Measurements from ENCODE around the gene SIGLEC6. TPM values are rescaled to one million over a fixed set of nuclear protein-coding genes. Genes with fewer than 3 reads are reported as not detected.

Gene SIGLEC6
- total RNA-seq, 1 donor from 2014 or later = not detected

DNA sequence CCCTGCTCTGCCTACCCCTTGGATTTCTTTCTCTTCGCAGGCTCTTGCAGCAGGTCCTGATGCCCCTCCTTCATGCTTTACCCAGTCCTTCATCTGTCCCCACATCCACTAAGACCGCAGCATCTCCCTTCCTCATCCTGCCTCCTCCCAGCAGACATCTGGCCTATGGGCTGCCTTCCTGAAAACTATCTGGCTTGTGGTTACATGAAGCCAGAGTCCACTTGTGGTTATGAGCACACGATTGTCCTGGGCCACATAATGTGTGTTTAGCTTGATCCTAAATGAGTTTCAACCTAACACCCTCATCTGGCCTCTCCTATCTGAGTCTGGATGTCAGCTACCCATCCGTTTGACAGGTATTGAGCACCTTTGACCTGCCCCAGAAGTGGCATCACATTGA lies 34.1 kb upstream of the SIGLEC6 start:
- Mint-ChIP-seq H3K36me3 (ENCODE audit: low read depth) (no peaks in the 10 kb centered on the region), H3K27me3 (ENCODE audit: low read depth) (peaks cover 35% of the 10 kb centered on the region), H3K4me3 (ENCODE audit: unreplicated experiment) (no peak overlapping the region), H3K9me3 (ENCODE audit: low read depth) (no peaks in the 10 kb centered on the region), H3K27ac (ENCODE audit: unreplicated experiment) (no peak overlapping the region), H3K4me1 (ENCODE audit: low read depth) (peaks cover 2% of the 10 kb centered on the region)
- no peak for TF ChIP-seq CTCF (IDR thresholded peaks at IDR 0.05)
- DNase-seq (ENCODE audit: low spot score) = no peak

DNA sequence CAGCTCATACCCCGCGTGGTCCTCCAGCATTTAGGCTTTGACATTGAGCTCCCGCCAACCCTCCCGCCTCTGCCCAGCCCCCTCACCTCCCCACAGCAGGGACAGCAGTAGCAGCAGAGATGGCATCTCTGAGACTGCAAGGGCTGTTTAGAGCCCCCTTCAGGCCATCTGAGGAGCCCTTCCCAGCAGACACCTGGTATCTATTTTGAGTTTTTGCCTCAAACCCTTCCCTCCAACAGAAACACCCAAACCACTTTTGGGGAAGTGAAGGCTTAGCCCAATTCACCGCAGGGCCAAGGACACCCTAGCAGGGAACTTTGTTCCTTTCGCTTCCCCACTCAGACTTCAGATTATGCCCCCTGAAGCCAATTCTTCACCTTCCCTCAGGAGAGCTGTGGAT lies 33.3 kb upstream of the SIGLEC6 start:
- Mint-ChIP-seq H3K9me3 (ENCODE audit: low read depth) (no peaks in the 10 kb centered on the region), H3K27me3 (ENCODE audit: low read depth) (peaks cover 35% of the 10 kb centered on the region), H3K4me1 (ENCODE audit: low read depth) (no peaks in the 10 kb centered on the region), H3K27ac (ENCODE audit: unreplicated experiment) (no peak overlapping the region), H3K36me3 (ENCODE audit: low read depth) (no peaks in the 10 kb centered on the region), H3K4me3 (ENCODE audit: unreplicated experiment) (no peak overlapping the region)
- DNase-seq (ENCODE audit: low spot score) = no peak
- TF ChIP-seq CTCF (IDR thresholded peaks at IDR 0.05) = no peak

DNA sequence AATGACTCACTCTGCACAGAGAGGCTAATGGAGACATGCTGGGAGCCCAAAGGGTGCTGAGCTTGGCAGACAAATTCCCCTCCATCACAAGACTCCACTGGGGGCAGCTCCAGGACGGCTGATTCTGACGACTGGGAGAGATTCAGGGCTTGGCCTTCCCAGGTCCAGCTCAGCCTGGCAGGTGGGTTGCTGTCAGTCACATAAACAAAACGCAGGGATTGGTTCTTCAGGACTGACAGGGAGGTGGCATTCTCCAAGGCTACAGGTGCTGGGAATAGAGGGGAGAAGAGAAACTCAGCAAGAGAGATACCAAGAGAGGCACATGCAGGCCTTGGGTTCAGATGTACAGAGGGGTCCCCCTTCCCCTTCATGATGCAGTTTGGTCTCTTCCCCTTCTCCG lies 28.9 kb upstream of the SIGLEC6 start:
- TF ChIP-seq CTCF (IDR thresholded peaks at IDR 0.05) = no peak
- no peaks in the 10 kb centered on the region for H3K9me3 Mint-ChIP-seq (ENCODE audit: low read depth)
- H3K27me3 Mint-ChIP-seq (ENCODE audit: low read depth) = peaks cover 10% of the 10 kb centered on the region
- no peaks in the 10 kb centered on the region for H3K4me1 Mint-ChIP-seq (ENCODE audit: low read depth)
- no peaks in the 10 kb centered on the region for H3K36me3 Mint-ChIP-seq (ENCODE audit: low read depth)
- H3K4me3 Mint-ChIP-seq (ENCODE audit: unreplicated experiment) = no peak overlapping the region
- no peak for DNase-seq (ENCODE audit: low spot score)
- H3K27ac Mint-ChIP-seq (ENCODE audit: unreplicated experiment) = no peak overlapping the region

DNA sequence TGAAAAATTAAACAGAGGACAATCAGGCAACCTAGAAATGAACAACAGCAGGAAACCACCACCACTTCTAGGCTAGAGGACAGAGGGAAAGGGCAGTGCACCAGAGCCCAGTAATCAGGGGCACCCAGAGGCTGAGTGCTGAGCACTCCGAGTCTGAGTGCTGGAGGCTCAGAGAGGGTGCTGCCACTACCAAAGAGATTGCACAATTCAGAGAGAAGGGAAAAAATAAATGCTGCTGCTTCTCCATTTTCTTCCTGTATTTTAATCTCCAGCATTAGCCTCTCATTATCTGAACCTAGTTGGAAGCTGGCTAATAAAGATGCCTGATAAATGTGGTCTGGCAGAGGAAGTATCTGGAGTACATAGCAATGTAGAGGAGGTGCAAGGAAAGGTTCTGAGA lies 27.8 kb upstream of the SIGLEC6 start:
- no peak for TF ChIP-seq CTCF (IDR thresholded peaks at IDR 0.05)
- peaks cover 10% of the 10 kb centered on the region for H3K27me3 Mint-ChIP-seq (ENCODE audit: low read depth)
- H3K27ac Mint-ChIP-seq (ENCODE audit: unreplicated experiment) = no peak overlapping the region
- no peak overlapping the region for H3K4me3 Mint-ChIP-seq (ENCODE audit: unreplicated experiment)
- no peaks in the 10 kb centered on the region for H3K4me1 Mint-ChIP-seq (ENCODE audit: low read depth)
- no peak for DNase-seq (ENCODE audit: low spot score)
- no peaks in the 10 kb centered on the region for H3K9me3 Mint-ChIP-seq (ENCODE audit: low read depth)
- H3K36me3 Mint-ChIP-seq (ENCODE audit: low read depth) = no peaks in the 10 kb centered on the region

GRCh38 chr19:51552996-51553725 lies 21.7 kb upstream of the SIGLEC6 start:
- no peaks in the 10 kb centered on the region for H3K27me3 Mint-ChIP-seq (ENCODE audit: low read depth)
- no peak for DNase-seq (ENCODE audit: low spot score)
- no peak overlapping the region for H3K27ac Mint-ChIP-seq (ENCODE audit: unreplicated experiment)
- no peak overlapping the region for H3K4me3 Mint-ChIP-seq (ENCODE audit: unreplicated experiment)
- no peaks in the 10 kb centered on the region for H3K36me3 Mint-ChIP-seq (ENCODE audit: low read depth)
- H3K4me1 Mint-ChIP-seq (ENCODE audit: low read depth) = no peaks in the 10 kb centered on the region
- no peak for TF ChIP-seq CTCF (IDR thresholded peaks at IDR 0.05)
- H3K9me3 Mint-ChIP-seq (ENCODE audit: low read depth) = peaks cover 3% of the 10 kb centered on the region

Measured in chondrocyte (in vitro differentiated cells).